IPS-NIHi7 (cell line): ENCODE data around the gene KRTAP9-1.
"Not testable (repeated sequence)": the region's sequence is repeated elsewhere in the genome, so short reads cannot be mapped to it uniquely, and the experiment has no call there.

Experiments used
- DNase-seq: peaks from one replicate; pipeline ENCODE4 v3.0.0; 2012; ENCODE audit warnings: mixed read lengths; ENCODE audit errors: extremely low spot score

KRTAP9-1 gene

DNA sequence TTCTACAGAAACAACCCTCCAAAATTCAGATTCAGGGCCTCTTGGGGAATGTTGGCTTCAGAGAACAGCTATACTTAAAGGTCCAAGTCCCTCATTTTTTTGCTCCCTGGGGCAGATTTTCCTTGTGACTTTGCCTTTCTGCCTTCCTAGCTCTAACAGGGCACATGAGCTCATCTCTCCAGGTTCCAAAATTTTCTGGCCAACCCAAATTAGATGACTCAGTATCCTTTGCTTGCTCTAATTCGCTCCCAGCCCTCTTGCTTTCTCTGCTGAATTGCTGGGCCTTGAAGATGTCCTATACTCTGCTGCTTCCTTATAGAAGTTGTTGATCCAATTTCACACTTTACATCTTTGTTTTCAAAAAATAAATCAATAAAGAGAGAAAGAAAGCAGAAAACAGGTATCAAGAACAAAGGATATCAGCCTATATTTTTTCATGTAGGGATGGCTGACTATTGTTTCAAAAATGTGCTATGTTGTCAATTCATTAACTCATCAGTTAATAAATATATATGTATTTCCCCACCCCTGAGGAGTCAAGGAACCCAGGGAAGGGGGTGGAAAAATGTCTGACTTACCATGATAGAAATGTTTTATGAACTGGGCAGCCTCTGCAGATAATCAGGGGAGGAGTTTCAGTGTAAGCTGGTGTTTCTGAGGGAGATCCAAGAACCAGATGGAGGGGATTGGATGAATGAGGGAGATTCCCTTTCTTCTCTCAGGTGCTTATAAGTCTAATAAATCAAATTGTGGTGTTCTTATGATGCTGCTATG lies 10.7 kb upstream of the KRTAP9-1 start:
- no peak for DNase-seq

DNA sequence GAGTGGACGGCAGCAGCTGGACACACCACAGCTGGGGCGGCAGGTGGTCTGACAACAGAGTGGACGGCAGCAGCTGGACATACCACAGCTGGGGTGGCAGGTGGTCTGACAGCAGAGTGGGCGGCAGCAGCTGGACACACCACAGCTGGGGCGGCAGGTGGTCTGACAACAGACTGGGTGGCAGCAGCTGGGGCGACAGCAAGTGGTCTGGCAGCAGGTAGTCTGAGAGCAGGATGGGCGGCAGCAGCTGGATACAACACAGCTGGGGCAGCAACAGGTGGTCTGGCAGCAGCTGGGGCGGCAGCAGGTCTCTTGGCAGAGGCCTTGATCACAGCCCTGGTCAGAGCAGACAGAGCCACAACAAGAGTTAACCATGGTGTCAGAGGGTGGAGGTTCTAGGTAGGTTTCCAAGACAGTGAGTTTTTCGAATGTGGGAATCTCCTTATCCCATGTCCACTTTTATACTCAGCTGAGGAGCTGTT lies 5.2 kb upstream of the KRTAP9-1 start, which contains the start of gene KRTAP4-1:
Gene KRTAP4-1 (minus strand): TSS at position 432 of the 482 bp plus-strand sequence. CDS start 57 bp downstream, at position 375.
- DNase-seq, result no peak

DNA sequence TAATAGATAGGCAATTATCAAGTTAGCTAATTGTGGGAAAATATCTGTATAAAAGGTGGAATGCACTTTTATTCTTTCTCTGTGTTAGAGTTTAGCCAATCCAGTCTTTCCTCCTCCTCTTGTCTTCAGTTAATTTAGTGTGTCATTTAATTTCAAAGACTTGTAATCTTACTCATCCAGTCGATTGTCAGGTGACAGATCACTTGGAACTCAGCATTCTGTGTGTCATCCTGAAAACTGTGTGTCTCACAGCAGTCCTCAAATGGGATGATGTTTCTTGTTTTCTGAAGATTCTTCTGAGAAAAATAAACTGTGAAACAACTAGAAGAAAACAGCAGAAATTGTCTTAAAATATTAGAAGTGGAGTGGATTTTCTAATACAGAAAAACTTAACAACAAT lies 4.7 kb upstream of the KRTAP9-1 start:
- DNase-seq, result no peak

- no peak for DNase-seq
Observed at GRCh38 chr17:41186872-41187271, 2.8 kb upstream of the KRTAP9-1 start.

- DNase-seq, result no peak
Observed at GRCh38 chr17:41190328-41190727, 641 bp downstream of the KRTAP9-1 start.

DNA sequence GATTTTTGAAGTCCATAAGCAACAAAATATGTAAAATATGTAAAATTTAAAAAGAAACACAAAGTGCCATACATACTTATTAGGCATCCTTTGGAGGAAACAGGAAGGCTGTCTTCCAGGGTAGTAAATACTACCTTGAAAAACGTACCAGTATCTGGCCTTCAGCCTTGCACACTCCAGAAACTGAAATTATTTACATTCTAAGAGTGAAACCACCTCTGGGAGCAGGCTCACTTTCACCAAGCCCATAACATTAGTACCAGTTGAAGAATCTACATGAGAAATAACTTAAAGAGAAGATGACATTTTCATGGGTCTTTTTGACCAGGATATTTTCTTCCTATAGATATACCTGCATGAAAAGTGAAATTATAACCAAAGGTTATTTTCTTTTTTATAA lies 6.4 kb downstream of the KRTAP9-1 start:
- DNase-seq, result no peak

DNA sequence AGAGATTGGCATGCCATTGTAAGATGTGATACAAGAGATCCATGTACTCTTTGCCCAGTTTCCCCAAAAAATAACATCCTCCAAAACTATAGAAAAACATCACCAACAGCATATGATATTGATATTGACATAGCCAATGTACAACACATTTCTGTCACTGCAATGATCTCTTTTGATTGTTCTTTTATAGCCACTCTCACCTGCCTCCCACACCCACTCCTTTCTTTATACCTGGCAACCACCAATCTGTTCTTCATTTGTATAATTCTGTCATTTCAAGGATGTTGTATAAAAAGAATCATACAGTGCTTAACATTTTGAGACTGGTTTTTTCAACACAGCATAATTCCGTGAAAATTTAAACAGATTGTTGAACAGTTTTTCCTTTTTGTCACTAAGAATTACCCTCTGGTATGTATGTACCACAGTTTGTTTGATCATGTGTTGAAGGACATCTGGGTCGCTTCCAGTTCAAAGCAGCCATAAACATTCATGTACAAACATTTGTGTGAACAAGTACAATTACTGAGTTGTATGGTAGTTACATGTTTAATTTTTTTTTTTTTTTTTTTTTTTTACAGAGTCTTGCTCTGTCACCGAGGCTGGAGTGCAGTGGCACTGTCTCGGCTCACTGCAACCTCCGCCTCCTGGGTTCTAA lies 9.9 kb downstream of the KRTAP9-1 start:
- no peak for DNase-seq

- DNase-seq, result no peak
Observed at GRCh38 chr17:41211845-41212466, 22.3 kb downstream of the KRTAP9-1 start.

- DNase-seq, result no peak
Observed at GRCh38 chr17:41212524-41213169, 23.0 kb downstream of the KRTAP9-1 start.

DNA sequence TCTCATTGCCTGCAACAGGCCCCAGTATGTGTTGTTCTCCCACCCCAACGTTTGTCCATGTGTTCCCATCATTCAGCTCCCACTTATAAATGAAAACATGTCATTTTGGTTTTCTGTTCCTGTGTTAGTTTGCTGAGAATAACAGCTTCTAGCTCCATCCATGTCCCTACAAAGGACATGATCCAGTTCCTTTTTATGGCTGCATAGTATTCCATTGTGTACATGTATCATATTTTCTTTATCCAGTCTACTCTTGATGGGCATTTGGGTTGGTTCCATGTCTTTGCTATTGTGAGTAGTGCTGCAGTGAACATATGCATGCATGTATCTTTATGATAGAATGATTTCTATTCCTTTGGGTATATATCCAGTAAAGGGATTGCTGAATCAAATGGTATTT lies 26.0 kb downstream of the KRTAP9-1 start:
- no peak for DNase-seq

DNA sequence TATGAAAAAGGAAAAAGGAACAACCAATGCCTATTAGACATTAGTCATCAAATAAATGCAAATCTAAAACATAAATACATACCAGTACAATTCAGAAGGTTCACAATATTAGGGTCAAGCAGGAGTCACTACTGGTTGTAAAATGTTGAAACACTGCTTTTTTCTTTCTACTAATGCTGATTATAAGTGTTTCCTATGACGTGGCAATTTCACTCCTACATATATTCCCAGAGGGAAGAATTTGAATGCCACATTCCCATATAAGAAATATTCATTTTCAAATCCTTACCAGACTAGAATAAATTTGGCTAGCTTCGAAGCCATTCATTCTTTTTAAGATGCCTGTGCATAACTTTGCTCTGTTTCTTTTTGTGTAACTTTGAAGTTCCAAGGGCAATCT lies 34.1 kb downstream of the KRTAP9-1 start:
- DNase-seq, result no peak

- DNase-seq, result no peak
Observed at GRCh38 chr17:41226051-41226450, 36.4 kb downstream of the KRTAP9-1 start.

- DNase-seq, result not testable (repeated sequence)
Observed at GRCh38 chr17:41226598-41227095, 37.0 kb downstream of the KRTAP9-1 start, which contains the start of gene KRTAP9-2. TSS of gene KRTAP9-2 (plus strand) at chr17:41226648. CDS start at chr17:41226655, 7 bp downstream.

DNA sequence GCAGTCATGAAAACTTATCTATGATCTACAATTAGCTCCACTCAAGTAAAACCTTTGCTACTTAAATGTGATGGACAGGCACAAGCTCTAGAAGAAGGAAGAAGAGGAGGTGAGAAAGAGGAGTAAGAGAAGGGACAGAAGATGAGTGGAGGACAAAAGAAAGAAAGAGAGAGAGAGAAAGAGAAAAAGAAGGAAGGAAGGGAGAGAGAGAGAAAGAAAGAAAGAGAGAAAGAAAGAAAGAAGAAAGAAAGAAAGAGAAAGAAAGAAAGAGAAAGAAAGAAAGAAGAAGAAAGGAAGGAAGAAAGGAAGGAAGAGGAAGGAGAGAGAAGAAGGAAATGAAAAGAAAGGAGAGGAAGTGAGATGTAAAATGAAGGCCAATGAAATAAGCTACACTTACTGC lies 40.4 kb downstream of the KRTAP9-1 start:
- DNase-seq, result no peak

- no peak for DNase-seq
Observed at GRCh38 chr17:41231731-41232130, 42.0 kb downstream of the KRTAP9-1 start.

- DNase-seq, result not testable (repeated sequence)
Observed at GRCh38 chr17:41232399-41233105, 42.9 kb downstream of the KRTAP9-1 start, which contains the start of gene KRTAP9-3. TSS of gene KRTAP9-3 (plus strand) at chr17:41232449. CDS start at chr17:41232502, 53 bp downstream.

- not testable (repeated sequence) for DNase-seq
Observed at GRCh38 chr17:41237116-41237515, 47.4 kb downstream of the KRTAP9-1 start.

GRCh38 chr17:41237949-41238437 lies 48.3 kb downstream of the KRTAP9-1 start, which contains the start of gene KRTAP9-8:
TSS of gene KRTAP9-8 (plus strand) at chr17:41237999. CDS start at chr17:41238052, 53 bp downstream.
- not testable (repeated sequence) for DNase-seq
